Naive thymus-derived CD8-positive, alpha-beta T cell (primary cell): ENCODE results near the gene AKAP6. TPM values are rescaled to one million over a fixed set of nuclear protein-coding genes. Genes with fewer than 3 reads are reported as not detected.

Source experiments
- ATAC-seq, 2 donors: fragments of 150-1000 bp; cut with Tn5 transposase in 1 of 2; sonication (Bioruptor Pico), chemical (Tn5 transposase) in 1 of 2; 1 replicate in 1 of 2; 2 replicates in 1 of 2; pipeline ENCODE4 v1.10.0; 2021; ENCODE audit warnings: mild to moderate bottlenecking in 2 of 2, moderate library complexity in 2 of 2
- POLR2A ChIA-PET: fragments of 350-600 bp; sonication (Branson Sonifier 250); formaldehyde crosslinking; loops from one replicate; lab custom pipeline; 2021; ENCODE audit warnings: antibody characterized with exemption; lab: Charles Lee
- DNase-seq, 10 donors: peaks; one replicate each; pipeline versions ENCODE4 v3.0.0 to v3.0.0-alpha.2; 2020 to 2022
- H3K27ac Mint-ChIP-seq, 10 donors: one replicate each; pipeline ENCODE4 v1.8.0; 2020 to 2022; ENCODE audit warnings: mild to moderate bottlenecking in 10 of 10, mixed read lengths in 10 of 10, moderate library complexity in 4 of 10, inconsistent platforms in 1 of 10
- H3K27me3 Mint-ChIP-seq, 5 donors: one replicate each; pipeline ENCODE4 v1.8.0; 2021 to 2022; ENCODE audit warnings: mixed read lengths in 5 of 5
- H3K36me3 Mint-ChIP-seq, 3 donors: one replicate each; pipeline ENCODE4 v1.8.0; 2020 to 2022; ENCODE audit warnings: mixed read lengths in 3 of 3, mild to moderate bottlenecking in 2 of 3, inconsistent platforms in 1 of 3
- H3K4me1 Mint-ChIP-seq, 4 donors: one replicate each; pipeline ENCODE4 v1.8.0; 2021 to 2022; ENCODE audit warnings: mixed read lengths in 4 of 4
- H3K4me3 Mint-ChIP-seq, 10 donors: one replicate each; pipeline ENCODE4 v1.8.0; 2020 to 2022; ENCODE audit warnings: mild to moderate bottlenecking in 10 of 10, mixed read lengths in 10 of 10, moderate library complexity in 6 of 10, inconsistent platforms in 1 of 10
- H3K9me3 Mint-ChIP-seq, 9 donors: one replicate each; pipeline ENCODE4 v1.8.0; 2020 to 2022; ENCODE audit warnings: mixed read lengths in 9 of 9, mild to moderate bottlenecking in 3 of 9, inconsistent platforms in 1 of 9, moderate library complexity in 1 of 9
- polyA plus RNA-seq, 3 donors: library from polyadenylated mRNA; unstranded; fragments of 300-500 nt; fragmentation: Illumina TruSeq; gene quantifications; one replicate each; pipeline ENCODE4 v1.2.3, GENCODE V29; 2021
- total RNA-seq, 8 experiments: library from RNA in 2 of 8; stranded (reverse) in 2 of 8; gene quantifications; one replicate each; pipeline ENCODE4 v1.2.3 and lab custom pipeline; 2021 to 2026

The AKAP6 gene
- total and polyA plus RNA-seq, 5 experiments from 2014 or later, result 1.4 to 4.6 (median 3.2) TPM

DNA sequence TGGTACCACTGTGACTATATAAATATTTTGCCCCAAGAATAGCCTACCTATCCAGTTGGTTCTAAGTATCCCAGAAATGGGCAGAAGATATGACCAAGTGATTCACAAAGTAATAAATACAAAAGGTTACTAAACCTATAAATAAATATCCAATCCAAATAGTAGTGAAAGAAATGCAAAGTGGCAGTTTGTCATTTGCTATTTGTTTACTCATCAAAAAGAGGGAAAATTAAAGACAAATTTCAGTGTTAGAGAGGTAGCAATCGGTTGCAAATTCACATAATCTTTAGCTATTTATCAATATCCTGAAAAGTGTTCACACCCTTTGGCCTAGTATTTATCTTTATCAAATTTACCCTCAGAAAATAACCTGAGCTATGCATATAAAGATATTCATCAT, 473.2 kb downstream of the AKAP6 start:
- no peak for DNase-seq
- Mint-ChIP-seq H3K4me1 (no peaks in the 10 kb centered on the region), H3K27me3 (no peaks in the 10 kb centered on the region), H3K27ac (no peak overlapping the region), H3K9me3 (peaks cover 31 to 79% (median 60%) of the 10 kb centered on the region in 9 donors), H3K36me3 (peaks cover 0 to 46% (median 28%) of the 10 kb centered on the region in 3 donors), H3K4me3 (no peak overlapping the region)
- ATAC-seq, result no peak
- POLR2A ChIA-PET, result no interaction called here

DNA sequence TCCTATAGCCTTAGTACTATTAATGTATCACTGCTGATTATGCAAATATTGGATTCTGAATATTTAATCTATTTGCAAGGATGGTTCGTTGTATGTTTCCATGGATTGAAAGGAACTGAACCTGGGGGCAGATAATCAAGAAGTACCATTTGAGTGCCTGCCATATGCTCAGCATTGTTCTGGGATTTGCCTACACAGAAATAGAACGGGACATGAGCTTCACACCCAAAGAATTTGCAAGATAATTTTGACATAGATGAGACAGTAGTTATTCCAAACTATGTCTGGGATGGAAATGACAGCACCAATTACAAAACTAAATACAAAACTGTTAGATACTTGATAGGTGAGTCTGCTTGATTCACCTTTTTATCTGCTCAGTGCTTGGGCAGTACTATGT, 476.9 kb downstream of the AKAP6 start:
- Mint-ChIP-seq H3K27ac (no peak overlapping the region), H3K27me3 (no peaks in the 10 kb centered on the region), H3K4me1 (no peaks in the 10 kb centered on the region), H3K4me3 (no peak overlapping the region), H3K9me3 (peaks cover 23 to 52% (median 36%) of the 10 kb centered on the region in 9 donors), H3K36me3 (peaks cover 0 to 38% (median 28%) of the 10 kb centered on the region in 3 donors)
- no peak for DNase-seq
- POLR2A ChIA-PET, result no interaction called here
- no peak for ATAC-seq

DNA sequence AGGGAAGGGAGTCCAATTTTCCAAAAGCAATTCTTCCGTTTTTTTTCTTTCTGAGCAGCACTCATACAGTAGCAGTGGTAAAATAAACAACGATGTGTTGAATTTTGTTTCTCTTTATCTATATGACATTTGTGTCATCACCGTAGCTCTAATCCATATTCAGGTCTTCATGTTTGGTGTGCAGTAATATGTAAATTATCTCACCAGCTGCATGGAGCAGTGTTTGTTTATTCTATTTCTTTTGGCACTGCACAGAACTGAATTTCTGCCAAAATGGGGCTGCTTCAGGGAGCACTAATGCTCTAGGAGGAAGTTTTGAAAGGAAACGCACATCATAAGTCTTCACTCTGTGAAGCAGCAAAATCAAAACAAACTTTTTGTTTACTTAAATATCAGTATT, 479.5 kb downstream of the AKAP6 start:
- POLR2A ChIA-PET, result no interaction called here
- Mint-ChIP-seq H3K9me3 (peaks cover 12 to 39% (median 20%) of the 10 kb centered on the region in 9 donors), H3K4me1 (no peaks in the 10 kb centered on the region), H3K27ac (no peak overlapping the region), H3K27me3 (no peaks in the 10 kb centered on the region), H3K4me3 (no peak overlapping the region), H3K36me3 (peaks cover 0 to 25% (median 19%) of the 10 kb centered on the region in 3 donors)
- ATAC-seq (no peak), DNase-seq (no peak)

DNA sequence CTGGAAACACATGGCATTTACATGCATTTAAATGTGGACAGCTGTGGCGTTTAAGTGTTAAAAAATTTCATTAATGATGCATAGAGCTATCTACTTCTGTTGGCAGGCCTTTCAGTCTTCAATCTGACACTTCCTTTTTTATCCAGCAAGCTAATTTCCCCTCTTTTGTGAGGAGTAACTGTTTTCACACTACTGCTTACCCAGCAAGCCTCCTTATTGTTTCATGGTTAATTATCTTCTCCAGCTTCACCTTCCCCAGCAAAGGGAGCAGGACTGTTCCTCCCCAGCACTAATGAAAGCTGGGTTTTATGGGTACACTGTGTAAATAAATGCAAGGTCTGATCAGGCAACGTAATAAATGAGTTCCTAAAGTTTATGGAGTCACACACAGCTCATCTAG, 480.2 kb downstream of the AKAP6 start:
- H3K27me3 Mint-ChIP-seq, result no peaks in the 10 kb centered on the region
- DNase-seq (no peak), ATAC-seq (no peak)
- POLR2A ChIA-PET, result no interaction called here
- no peak overlapping the region for H3K27ac Mint-ChIP-seq
- H3K4me1 Mint-ChIP-seq, result no peaks in the 10 kb centered on the region
- H3K4me3 Mint-ChIP-seq, result no peak overlapping the region
- H3K36me3 Mint-ChIP-seq, result peaks cover 0 to 19% (median 13%) of the 10 kb centered on the region in 3 donors
- H3K9me3 Mint-ChIP-seq, result peaks cover 7 to 33% (median 14%) of the 10 kb centered on the region in 9 donors

DNA sequence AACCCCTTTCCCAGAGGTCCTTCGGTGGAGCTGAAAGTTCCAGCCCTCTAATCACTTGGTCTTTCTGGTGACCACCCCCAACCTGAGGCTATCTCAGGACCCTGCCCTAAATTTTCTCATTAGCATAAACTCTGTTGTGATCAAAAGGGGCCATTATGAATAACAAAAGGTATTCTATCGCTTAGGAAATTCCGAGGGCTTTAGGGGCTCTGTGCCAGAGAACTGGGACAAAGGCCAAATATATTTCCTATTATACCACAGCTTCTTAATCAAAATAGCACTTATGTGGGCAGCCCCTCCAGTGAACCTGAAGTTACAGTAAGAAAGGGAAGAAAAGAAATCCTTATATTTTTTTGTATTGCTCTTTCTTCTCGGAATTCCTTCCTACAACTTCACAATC, 484.3 kb downstream of the AKAP6 start:
- no peak for ATAC-seq
- Mint-ChIP-seq H3K36me3 (no peaks in the 10 kb centered on the region), H3K27ac (no peak overlapping the region), H3K4me1 (no peaks in the 10 kb centered on the region), H3K27me3 (no peaks in the 10 kb centered on the region), H3K9me3 (peaks cover 0 to 15% (median 0%) of the 10 kb centered on the region in 9 donors), H3K4me3 (no peak overlapping the region)
- DNase-seq, result no peak
- POLR2A ChIA-PET, result no interaction called here

DNA sequence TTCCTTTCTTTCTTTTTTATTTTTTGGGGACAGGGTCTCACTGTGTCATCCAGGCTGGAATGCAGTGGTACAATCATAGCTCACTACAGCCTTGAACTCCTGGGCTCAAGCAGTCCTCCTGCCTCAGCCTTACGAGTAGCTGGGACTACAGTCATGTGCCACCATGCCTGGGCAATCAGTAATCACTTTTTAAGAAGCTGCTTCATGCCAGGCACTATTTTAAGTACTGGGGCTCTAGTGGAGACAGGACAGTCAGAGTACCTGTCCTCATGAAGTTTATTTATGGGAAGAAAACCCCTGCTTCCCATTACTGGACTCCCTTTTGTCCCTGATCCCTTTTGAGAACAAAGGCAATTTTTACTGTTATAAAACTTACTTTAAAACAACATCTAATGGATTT, 485.6 kb downstream of the AKAP6 start:
- no peak for ATAC-seq
- Mint-ChIP-seq H3K4me1 (peaks cover 0 to 2% (median 0%) of the 10 kb centered on the region in 4 donors), H3K9me3 (peaks cover 0 to 9% (median 0%) of the 10 kb centered on the region in 9 donors), H3K36me3 (peaks cover 0 to 2% (median 0%) of the 10 kb centered on the region in 3 donors), H3K27me3 (peaks cover 0 to 4% (median 0%) of the 10 kb centered on the region in 5 donors), H3K4me3 (no peak overlapping the region), H3K27ac (no peak overlapping the region)
- DNase-seq, result no peak
- POLR2A ChIA-PET, result no interaction called here

DNA sequence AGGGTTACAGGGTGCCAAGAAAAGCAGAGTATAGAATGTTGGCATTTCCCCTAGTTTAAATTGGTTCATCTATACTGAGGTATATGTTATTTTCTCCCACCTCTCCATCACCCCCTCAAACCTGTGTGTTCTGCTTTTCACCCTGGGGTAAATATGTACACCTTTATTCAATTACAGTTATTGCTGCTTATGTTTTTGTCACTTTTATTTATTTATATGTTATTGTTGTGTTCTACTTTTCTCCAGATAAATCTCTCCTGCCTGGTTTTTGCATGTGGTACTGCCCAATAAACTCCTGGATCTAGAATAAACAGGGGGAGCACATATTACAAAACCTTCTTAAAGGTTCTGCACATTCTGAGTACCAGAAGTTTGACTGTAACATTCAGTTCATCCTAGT, 487.5 kb downstream of the AKAP6 start:
- Mint-ChIP-seq H3K36me3 (peaks cover 0 to 8% (median 4%) of the 10 kb centered on the region in 3 donors), H3K4me3 (no peak overlapping the region), H3K27ac (no peak overlapping the region), H3K27me3 (peaks cover 0 to 4% (median 0%) of the 10 kb centered on the region in 5 donors), H3K9me3 (peaks cover 0 to 18% (median 0%) of the 10 kb centered on the region in 9 donors), H3K4me1 (peaks cover 0 to 2% (median 0%) of the 10 kb centered on the region in 4 donors)
- POLR2A ChIA-PET, result no interaction called here
- DNase-seq, result no peak
- ATAC-seq, result no peak

DNA sequence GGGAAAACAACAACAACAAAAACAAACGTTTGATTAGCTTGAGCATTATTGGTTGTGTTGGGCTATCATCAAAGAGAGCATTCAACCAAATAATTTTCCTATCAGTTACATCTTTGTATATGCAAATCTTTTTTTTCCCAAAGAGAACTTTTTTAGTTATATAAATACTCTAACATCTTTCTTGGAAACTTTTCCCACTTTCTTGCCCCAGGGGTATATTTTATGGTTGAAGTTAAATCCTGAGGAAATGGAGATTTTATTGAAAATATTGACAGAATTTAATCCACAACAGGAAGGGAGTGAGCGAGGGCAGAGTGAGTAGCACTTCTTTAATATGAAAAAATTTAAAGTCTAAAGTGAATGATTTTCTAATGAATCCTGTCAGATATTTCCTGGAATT, 488.7 kb downstream of the AKAP6 start:
- Mint-ChIP-seq H3K9me3 (peaks cover 0 to 18% (median 0%) of the 10 kb centered on the region in 9 donors), H3K36me3 (peaks cover 2 to 9% (median 9%) of the 10 kb centered on the region in 3 donors), H3K27ac (no peak overlapping the region), H3K4me3 (no peak overlapping the region), H3K4me1 (peaks cover 0 to 2% (median 0%) of the 10 kb centered on the region in 4 donors), H3K27me3 (peaks cover 0 to 4% (median 0%) of the 10 kb centered on the region in 5 donors)
- DNase-seq, result no peak
- ATAC-seq, result no peak
- POLR2A ChIA-PET, result no interaction called here

DNA sequence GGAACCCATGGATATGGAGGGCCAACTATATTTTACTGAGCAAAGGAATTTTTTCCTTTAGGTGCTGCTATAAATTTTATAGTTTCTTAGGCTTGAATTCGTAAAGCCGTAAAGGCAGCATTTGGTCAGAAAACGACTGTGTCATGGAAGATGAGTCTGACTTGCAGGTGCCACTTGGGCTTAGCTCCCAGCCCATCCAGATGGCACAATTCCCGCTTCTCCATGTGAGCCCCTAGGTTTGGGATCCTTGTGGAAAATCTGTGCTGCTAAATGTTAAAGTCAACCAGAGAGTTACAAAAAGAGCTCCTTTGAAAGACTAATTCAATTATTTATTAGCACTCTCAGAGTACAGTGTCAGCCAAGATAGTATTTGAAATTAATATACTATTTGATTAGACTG, 489.5 kb downstream of the AKAP6 start:
- H3K27ac Mint-ChIP-seq, result no peak overlapping the region
- H3K9me3 Mint-ChIP-seq, result peaks cover 0 to 18% (median 0%) of the 10 kb centered on the region in 9 donors
- ATAC-seq, result no peak
- H3K4me3 Mint-ChIP-seq, result no peak overlapping the region
- peaks cover 0 to 2% (median 0%) of the 10 kb centered on the region in 4 donors for H3K4me1 Mint-ChIP-seq
- POLR2A ChIA-PET, result no interaction called here
- H3K36me3 Mint-ChIP-seq, result peaks cover 2 to 9% (median 9%) of the 10 kb centered on the region in 3 donors
- peaks cover 0 to 4% (median 0%) of the 10 kb centered on the region in 5 donors for H3K27me3 Mint-ChIP-seq
- DNase-seq, result no peak

DNA sequence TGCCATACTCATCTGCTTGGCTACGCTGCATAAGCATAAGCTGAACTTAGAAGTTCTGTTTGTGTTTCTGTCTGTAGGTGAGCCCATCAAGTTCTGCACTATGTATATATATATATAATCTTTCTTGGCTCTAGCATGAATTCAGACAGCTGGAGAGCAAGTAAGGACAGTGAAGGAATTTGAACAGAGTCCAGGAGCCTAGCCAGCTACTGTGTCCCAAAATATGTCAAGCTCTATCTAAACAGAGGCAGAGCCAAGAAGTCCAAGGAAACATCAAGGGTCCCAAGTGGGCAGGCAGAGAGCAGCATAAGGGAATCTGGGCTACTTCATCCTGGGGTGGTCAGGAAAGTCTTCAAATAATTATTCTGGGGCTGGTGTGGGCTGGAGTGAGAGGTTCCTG, 491.1 kb downstream of the AKAP6 start:
- H3K27ac Mint-ChIP-seq, result no peak overlapping the region
- no peak overlapping the region for H3K4me3 Mint-ChIP-seq
- H3K36me3 Mint-ChIP-seq, result peaks cover 2 to 9% (median 9%) of the 10 kb centered on the region in 3 donors
- H3K9me3 Mint-ChIP-seq, result peaks cover 0 to 18% (median 0%) of the 10 kb centered on the region in 9 donors
- peaks cover 0 to 4% (median 0%) of the 10 kb centered on the region in 5 donors for H3K27me3 Mint-ChIP-seq
- peaks cover 0 to 2% (median 0%) of the 10 kb centered on the region in 4 donors for H3K4me1 Mint-ChIP-seq
- POLR2A ChIA-PET, result no interaction called here
- no peak for ATAC-seq
- no peak for DNase-seq

DNA sequence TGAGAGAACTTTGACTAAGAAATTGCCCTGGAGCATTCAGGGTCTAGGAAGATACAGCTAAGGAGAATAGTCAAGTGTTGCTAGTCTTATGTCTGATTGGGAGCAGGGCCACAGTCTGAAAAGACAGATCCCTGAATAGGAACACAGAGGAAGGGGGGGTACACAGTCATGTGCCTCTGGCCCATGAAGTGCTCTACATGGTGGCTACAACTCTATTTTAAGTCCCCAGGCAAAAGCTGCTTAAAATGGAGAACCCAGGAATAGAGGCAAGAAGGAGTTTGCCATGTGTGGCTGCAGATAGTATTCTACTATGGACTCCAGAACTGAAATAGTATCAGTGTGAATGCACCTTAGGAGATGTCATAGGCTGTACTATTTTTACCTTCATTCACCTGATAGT, 491.6 kb downstream of the AKAP6 start:
- ATAC-seq (no peak), DNase-seq (no peak)
- POLR2A ChIA-PET, result no interaction called here
- Mint-ChIP-seq H3K27me3 (peaks cover 0 to 4% (median 0%) of the 10 kb centered on the region in 5 donors), H3K36me3 (peaks cover 2 to 9% (median 9%) of the 10 kb centered on the region in 3 donors), H3K4me3 (no peak overlapping the region), H3K9me3 (peaks cover 0 to 18% (median 0%) of the 10 kb centered on the region in 9 donors), H3K27ac (no peak overlapping the region), H3K4me1 (peaks cover 0 to 2% (median 0%) of the 10 kb centered on the region in 4 donors)

DNA sequence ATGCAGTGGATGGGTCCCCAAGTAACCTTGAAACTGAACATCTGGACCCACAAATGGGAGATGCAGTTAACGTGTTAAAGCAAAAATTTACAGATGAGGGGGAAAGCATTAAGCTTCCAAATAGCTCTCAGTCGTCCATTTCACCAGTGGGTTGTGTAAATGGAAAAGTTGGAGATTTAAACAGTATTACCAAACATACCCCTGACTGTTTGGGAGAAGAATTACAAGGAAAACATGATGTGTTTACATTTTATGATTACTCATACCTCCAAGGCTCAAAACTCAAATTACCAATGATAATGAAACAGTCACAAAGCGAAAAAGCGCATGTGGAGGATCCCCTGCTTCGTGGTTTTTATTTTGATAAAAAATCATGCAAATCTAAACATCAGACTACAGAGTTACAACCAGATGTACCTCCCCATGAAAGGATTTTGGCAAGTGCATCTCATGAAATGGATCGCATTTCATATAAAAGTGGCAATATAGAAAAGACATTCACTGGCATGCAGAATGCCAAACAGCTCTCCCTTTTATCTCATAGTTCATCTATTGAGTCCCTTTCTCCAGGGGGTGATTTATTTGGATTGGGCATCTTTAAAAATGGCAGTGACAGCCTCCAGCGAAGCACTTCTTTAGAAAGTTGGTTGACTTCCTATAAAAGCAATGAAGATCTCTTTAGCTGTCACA, 493.0 kb downstream of the AKAP6 start:
- no peak for ATAC-seq
- Mint-ChIP-seq H3K4me1 (peaks cover 0 to 2% (median 0%) of the 10 kb centered on the region in 4 donors), H3K27me3 (peaks cover 0 to 4% (median 0%) of the 10 kb centered on the region in 5 donors), H3K36me3 (peaks cover 2 to 9% (median 9%) of the 10 kb centered on the region in 3 donors), H3K9me3 (peaks cover 0 to 18% (median 0%) of the 10 kb centered on the region in 9 donors), H3K4me3 (no peak overlapping the region), H3K27ac (no peak overlapping the region)
- no peak for DNase-seq
- POLR2A ChIA-PET, result no interaction called here

DNA sequence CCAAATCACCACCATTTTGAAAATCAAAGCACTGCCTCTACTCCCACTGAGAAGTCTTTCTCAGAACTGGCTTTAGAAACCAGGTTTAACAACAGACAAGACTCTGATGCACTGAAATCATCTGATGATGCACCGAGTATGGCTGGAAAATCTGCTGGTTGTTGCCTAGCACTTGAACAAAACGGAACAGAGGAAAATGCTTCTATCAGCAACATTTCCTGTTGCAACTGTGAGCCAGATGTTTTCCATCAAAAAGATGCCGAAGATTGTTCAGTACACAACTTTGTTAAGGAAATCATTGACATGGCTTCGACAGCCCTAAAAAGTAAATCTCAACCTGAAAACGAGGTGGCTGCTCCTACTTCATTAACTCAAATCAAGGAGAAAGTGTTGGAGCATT, 494.6 kb downstream of the AKAP6 start:
- Mint-ChIP-seq H3K27ac (no peak overlapping the region), H3K27me3 (peaks cover 0 to 4% (median 0%) of the 10 kb centered on the region in 5 donors), H3K36me3 (peaks cover 2 to 9% (median 9%) of the 10 kb centered on the region in 3 donors), H3K4me3 (no peak overlapping the region), H3K9me3 (peaks cover 0 to 18% (median 0%) of the 10 kb centered on the region in 9 donors), H3K4me1 (peaks cover 0 to 2% (median 0%) of the 10 kb centered on the region in 4 donors)
- ATAC-seq, result no peak
- POLR2A ChIA-PET, result no interaction called here
- no peak for DNase-seq
